ENCODE results near the gene TMEM245. TPM values are rescaled to one million over a fixed set of nuclear protein-coding genes. Genes with fewer than 3 reads are reported as not detected.
A peak's percentile ranks its signal among the peaks of the same experiment; 100 is the strongest.

The TMEM245 gene
- total RNA-seq = 100 to 1,000 TPM in 5 of 9 donors, 10 to 100 TPM in 4; 84.4 to 174 (median 103) TPM
- 10 to 100 TPM; 16.7 to 79.7 TPM for polyA plus RNA-seq
- long read RNA-seq, donor 1, full-length matches to known transcripts = 37 of 283 reads
- long read RNA-seq, donor 1, partial matches to known transcripts = 37 of 283 reads
- long read RNA-seq, donor 1, other reads (novel, unspliced or antisense) = 209 of 283 reads
- long read RNA-seq, donor 2, full-length matches to known transcripts = 71 of 213 reads
- long read RNA-seq, donor 2, partial matches to known transcripts = 65 of 213 reads
- long read RNA-seq, donor 2, other reads (novel, unspliced or antisense) = 77 of 213 reads
- long read RNA-seq, donor 3, full-length matches to known transcripts = 55 of 456 reads
- long read RNA-seq, donor 3, partial matches to known transcripts = 110 of 456 reads
- long read RNA-seq, donor 3, other reads (novel, unspliced or antisense) = 291 of 456 reads

- H3K36me3 ChIP-seq = no peaks in the 10 kb centered on the region
- peak; percentile 96 to 99 (median 98) for ATAC-seq
- DNase-seq = peak; percentile 96 to 98 (median 98)
- peak; percentile 79 to 98 for TF ChIP-seq POLR2A (IDR thresholded peaks at IDR 0.05)
- TF ChIP-seq, protein P1, sequence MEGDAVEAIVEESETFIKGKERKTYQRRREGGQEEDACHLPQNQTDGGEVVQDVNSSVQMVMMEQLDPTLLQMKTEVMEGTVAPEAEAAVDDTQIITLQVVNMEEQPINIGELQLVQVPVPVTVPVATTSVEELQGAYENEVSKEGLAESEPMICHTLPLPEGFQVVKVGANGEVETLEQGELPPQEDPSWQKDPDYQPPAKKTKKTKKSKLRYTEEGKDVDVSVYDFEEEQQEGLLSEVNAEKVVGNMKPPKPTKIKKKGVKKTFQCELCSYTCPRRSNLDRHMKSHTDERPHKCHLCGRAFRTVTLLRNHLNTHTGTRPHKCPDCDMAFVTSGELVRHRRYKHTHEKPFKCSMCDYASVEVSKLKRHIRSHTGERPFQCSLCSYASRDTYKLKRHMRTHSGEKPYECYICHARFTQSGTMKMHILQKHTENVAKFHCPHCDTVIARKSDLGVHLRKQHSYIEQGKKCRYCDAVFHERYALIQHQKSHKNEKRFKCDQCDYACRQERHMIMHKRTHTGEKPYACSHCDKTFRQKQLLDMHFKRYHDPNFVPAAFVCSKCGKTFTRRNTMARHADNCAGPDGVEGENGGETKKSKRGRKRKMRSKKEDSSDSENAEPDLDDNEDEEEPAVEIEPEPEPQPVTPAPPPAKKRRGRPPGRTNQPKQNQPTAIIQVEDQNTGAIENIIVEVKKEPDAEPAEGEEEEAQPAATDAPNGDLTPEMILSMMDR (IDR thresholded peaks at IDR 0.05) = peak in 4 of 12 donors; percentile 4 to 26 (median 13)
- H3K4me1 ChIP-seq = peaks cover 3 to 46% (median 34%) of the 10 kb centered on the region in 12 donors
- intact Hi-C loops (cut with DNase I) = loop anchor here in 3 of 10 donors (5.0 to 10.0 kb wide), 2 partner anchors 185 to 187 kb away; partner anchors contain the start of genes ABITRAM (in 3 of the 3) and ELP1 (in 3 of the 3)
- peak within 1 kb of the TSS; percentile 84 to 99 (median 94) for H3K4me3 ChIP-seq
- no peaks in the 10 kb centered on the region for H3K27me3 ChIP-seq
- WGBS, 4 donors = 0 to 1% (median 0%) methylated on average over 21 to 88 of the region's 88 CpGs
- H3K27ac ChIP-seq = peak within 1 kb of the TSS; percentile 82 to 98 (median 92)
- no peaks in the 10 kb centered on the region for H3K9me3 ChIP-seq
These were observed at the start of gene TMEM245 for GRCh38 chr9:109119439-109120203. Gene TMEM245, minus strand, starts transcription at chr9:109119947. Its CDS starts 34 bp downstream, at chr9:109119913.

- no peak for DNase-seq
- no peak for ATAC-seq
- Histone ChIP-seq H3K9me3 (peaks cover 0 to 7% (median 0%) of the 10 kb centered on the region in 12 donors), H3K27ac (no peak overlapping the region), H3K4me3 (no peak overlapping the region), H3K36me3 (no peaks in the 10 kb centered on the region), H3K27me3 (peaks cover 0 to 33% (median 9%) of the 10 kb centered on the region in 9 donors), H3K4me1 (peaks cover 0 to 10% (median 0%) of the 10 kb centered on the region in 12 donors)
- intact Hi-C loops (cut with DNase I) = no loop called here
- TF ChIP-seq, protein P1 (IDR thresholded peaks at IDR 0.05) = no peak
- TF ChIP-seq POLR2A (IDR thresholded peaks at IDR 0.05) = no peak
These were observed 48.4 kb upstream of the TMEM245 start for GRCh38 chr9:109168170-109168569.

DNA sequence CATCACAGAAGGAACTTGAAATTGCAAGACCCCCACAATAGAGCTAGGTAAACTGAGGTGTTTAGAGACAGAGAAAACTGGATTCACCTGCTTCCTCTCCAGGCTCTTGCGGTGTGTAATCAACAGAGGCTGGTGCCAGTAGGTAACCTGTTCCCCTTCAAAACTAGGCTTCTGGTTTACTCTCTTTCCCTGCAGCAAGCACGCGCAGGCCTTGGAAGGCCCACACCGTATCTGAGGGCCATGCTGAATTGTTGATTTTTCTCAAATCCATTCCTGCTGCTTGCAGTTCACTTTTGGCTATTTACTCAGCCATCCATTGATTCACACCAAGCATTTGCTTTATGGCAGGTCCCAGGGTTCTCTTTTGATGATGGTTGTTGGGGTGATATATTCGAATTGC is 48.0 kb upstream of the TMEM245 start:
- no peak for ATAC-seq

More for the DNA sequence above, 48.0 kb upstream of the TMEM245 start:
- Histone ChIP-seq H3K36me3 (no peaks in the 10 kb centered on the region), H3K9me3 (peaks cover 0 to 7% (median 0%) of the 10 kb centered on the region in 12 donors), H3K4me3 (no peak overlapping the region), H3K27ac (no peak overlapping the region), H3K27me3 (peaks cover 0 to 33% (median 9%) of the 10 kb centered on the region in 9 donors), H3K4me1 (peaks cover 0 to 10% (median 0%) of the 10 kb centered on the region in 12 donors)
- intact Hi-C loops (cut with DNase I) = no loop called here
- 89 to 94% (median 89%) methylated on average over 5 of the region's 5 CpGs for WGBS, 4 donors
- DNase-seq = no peak
- TF ChIP-seq, protein P1 (IDR thresholded peaks at IDR 0.05) = no peak
- TF ChIP-seq POLR2A (IDR thresholded peaks at IDR 0.05) = no peak
